MV-4-11 (cell line): ENCODE measurements around the gene ZNF665.
"Not testable (repeated sequence)": the region's sequence is repeated elsewhere in the genome, so short reads cannot be mapped to it uniquely, and the experiment has no call there.

Experiments used
- DNase-seq: peaks from one replicate; lab custom pipeline; 2025; lab: John Stamatoyannopoulos, UW

The ZNF665 gene

GRCh38 chr19:53157626-53158025, 35.5 kb downstream of the ZNF665 start:
- no peak for DNase-seq

GRCh38 chr19:53156850-53157249, 36.3 kb downstream of the ZNF665 start:
- DNase-seq: no peak

- DNase-seq: no peak
Observed at GRCh38 chr19:53147645-53148044, 45.5 kb downstream of the ZNF665 start.

- DNase-seq: no peak
Observed at GRCh38 chr19:53140351-53140750, 52.8 kb downstream of the ZNF665 start.

GRCh38 chr19:53136432-53136831, 56.7 kb downstream of the ZNF665 start:
- no peak for DNase-seq

- DNase-seq: no peak
Observed at GRCh38 chr19:53132141-53132991, 60.8 kb downstream of the ZNF665 start, which contains the start of gene ZNF415. TSS of gene ZNF415 (minus strand) at chr19:53132910. CDS start at chr19:53122676, 10,234 bp downstream.

- no peak for DNase-seq
Observed at GRCh38 chr19:53131727-53132126, 61.4 kb downstream of the ZNF665 start.

- no peak for DNase-seq
Observed at GRCh38 chr19:53131085-53131590, 62.0 kb downstream of the ZNF665 start.

GRCh38 chr19:53130506-53130905, 62.7 kb downstream of the ZNF665 start:
- no peak for DNase-seq

- not testable (repeated sequence) for DNase-seq
Observed at GRCh38 chr19:53126733-53127526, 66.2 kb downstream of the ZNF665 start.

GRCh38 chr19:53123400-53123799, 69.8 kb downstream of the ZNF665 start:
- DNase-seq: no peak
